Measurements from ENCODE around the gene FBP1.

DNA sequence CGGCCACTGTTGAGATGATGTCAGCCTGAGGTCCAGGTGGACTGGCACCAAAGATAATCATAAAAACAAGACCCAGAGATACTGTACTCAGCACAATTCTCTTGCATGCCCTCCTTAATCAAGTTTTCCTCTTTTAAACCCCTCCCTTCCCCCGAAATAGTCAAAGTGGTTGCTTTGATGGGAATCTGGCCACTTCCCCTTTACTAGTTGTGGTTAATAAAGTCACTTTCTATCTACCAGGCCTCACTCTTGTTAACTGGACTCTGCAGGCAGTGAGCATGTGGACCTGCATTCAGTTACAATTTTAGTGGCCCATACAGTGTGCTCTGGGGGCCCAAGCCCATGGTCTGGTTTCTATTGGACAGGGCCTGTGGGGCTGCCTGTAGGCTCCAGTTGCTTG, 63.2 kb downstream of the FBP1 start:
- no peak for TF ChIP-seq ZFP3 (CRISPR knock-in tag; IDR thresholded peaks at IDR 0.05)
- no peak for TF ChIP-seq PATZ1 (CRISPR knock-in tag; IDR thresholded peaks at IDR 0.05; ENCODE audit: borderline replicate concordance)
- no peak for TF ChIP-seq CSDC2 (CRISPR knock-in tag; IDR thresholded peaks at IDR 0.05)
- TF ChIP-seq TOX (CRISPR knock-in tag; IDR thresholded peaks at IDR 0.05; ENCODE audit: borderline replicate concordance) = no peak
- TF ChIP-seq OSR1 (CRISPR knock-in tag; IDR thresholded peaks at IDR 0.05) = no peak
- TF ChIP-seq ARNTL (CRISPR knock-in tag; IDR thresholded peaks at IDR 0.05; ENCODE audit: borderline replicate concordance, low read depth) = no peak
- TF ChIP-seq ESRRG (CRISPR knock-in tag; IDR thresholded peaks at IDR 0.05) = no peak

Measured in SK-N-SH treated with all-trans-retinoic acid at 6 μM for 48 hours (cell line).